K562 (cell line): ENCODE results near the gene TMEM120B.

Source experiments
- POLR2AphosphoS5 ChIP-seq: IDR thresholded peaks from 2 replicates; pipeline ENCODE4 v1.6.1; 2011; ENCODE audit warnings: mild to moderate bottlenecking, low read depth, low read length, moderate library complexity; ENCODE audit not compliant: control insufficient read depth, insufficient read depth
- RBBP5 ChIP-seq: fragments of 200-600 bp; sonication (generic); IDR thresholded peaks from 2 replicates; pipeline ENCODE4 v1.6.1; 2012; ENCODE audit warnings: borderline replicate concordance, mild to moderate bottlenecking, low read length, control low read depth, inconsistent platforms; ENCODE audit not compliant: insufficient read depth, poor library complexity, severe bottlenecking
- RNF2 ChIP-seq: sonication (generic); IDR thresholded peaks from 2 replicates; pipeline ENCODE4 v1.6.1; 2016
- SAFB2 ChIP-seq: fragments of 200-400 bp; formaldehyde crosslinking; IDR thresholded peaks from 2 replicates; pipeline ENCODE4 v1.6.1; 2018; ENCODE audit warnings: borderline replicate concordance, low read length, low read depth, moderate library complexity; ENCODE audit not compliant: severe bottlenecking
- SMAD1 ChIP-seq: fragments of 150-350 bp; IDR thresholded peaks from 2 replicates; pipeline ENCODE4 v1.6.1; 2014; ENCODE audit warnings: low read length, low read depth; ENCODE audit not compliant: partially characterized antibody
- SP1 ChIP-seq: sonication (generic); formaldehyde crosslinking; IDR thresholded peaks from 2 replicates; pipeline ENCODE4 v1.8.1; 2022; ENCODE audit warnings: mild to moderate bottlenecking, missing genetic modification reagents
- SPI1 ChIP-seq: IDR thresholded peaks from 2 replicates; pipeline ENCODE4 v1.6.1; 2011; ENCODE audit warnings: low read depth, low read length, control low read depth, borderline replicate concordance
- TAF1 ChIP-seq: IDR thresholded peaks from 2 replicates; pipeline ENCODE4 v1.6.1; 2011; ENCODE audit warnings: mild to moderate bottlenecking, low read length, moderate library complexity; ENCODE audit not compliant: insufficient read depth, control insufficient read depth, severe bottlenecking; ENCODE audit errors: extremely low read depth

- TF ChIP-seq SAFB2 (no peak), POLR2AphosphoS5 (no peak), RNF2 (no peak), SPI1 (no peak), TAF1 (no peak), RBBP5 (no peak), SP1 (CRISPR knock-in tag) (no peak), SMAD1 (no peak)
These were observed 43.0 kb downstream of the TMEM120B start for GRCh38 chr12:121755591-121755990.
